Measurements from ENCODE around the gene TCERG1.
"Not testable (repeated sequence)": the region's sequence is repeated elsewhere in the genome, so short reads cannot be mapped to it uniquely, and the experiment has no call there.

Gene TCERG1

DNA sequence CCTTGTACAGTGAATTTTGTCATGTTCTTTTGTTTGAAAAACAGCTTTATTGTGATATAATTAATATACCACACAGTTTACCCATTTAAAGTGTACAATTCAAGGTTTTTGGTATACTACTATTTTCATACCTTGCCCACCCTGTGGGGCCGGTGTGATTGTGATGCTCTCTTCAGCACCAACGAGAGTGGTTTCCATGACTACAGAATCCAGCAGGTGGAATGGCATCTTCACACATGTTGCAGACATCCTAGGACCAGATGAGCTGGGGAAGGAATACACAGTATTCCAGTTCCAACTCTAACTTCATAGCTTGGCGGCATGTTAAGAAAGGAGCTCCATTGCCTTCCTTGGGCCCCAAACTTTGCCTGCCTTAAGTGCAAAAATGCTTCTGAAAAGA lies 76.6 kb downstream of the TCERG1 start:
- no peak for DNase-seq

DNA sequence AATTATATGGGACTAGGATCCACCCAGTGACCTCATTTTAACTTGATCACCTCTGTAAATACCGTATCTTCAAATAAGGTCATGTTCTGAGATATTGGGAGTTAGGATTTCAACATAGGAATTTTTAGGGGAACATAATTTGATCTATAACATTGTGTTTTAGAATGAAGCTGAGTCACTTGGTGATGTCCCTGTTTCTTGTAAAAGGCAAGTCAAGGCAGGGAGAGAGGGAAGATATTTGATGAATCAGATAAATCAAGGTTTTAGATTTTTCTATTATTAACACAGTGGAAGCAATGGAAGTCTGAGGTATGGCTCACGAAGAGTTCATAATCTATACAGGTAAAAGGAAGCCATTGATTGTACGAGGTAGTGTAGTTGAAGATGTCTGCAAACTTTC lies 80.7 kb downstream of the TCERG1 start:
- DNase-seq: no peak

DNA sequence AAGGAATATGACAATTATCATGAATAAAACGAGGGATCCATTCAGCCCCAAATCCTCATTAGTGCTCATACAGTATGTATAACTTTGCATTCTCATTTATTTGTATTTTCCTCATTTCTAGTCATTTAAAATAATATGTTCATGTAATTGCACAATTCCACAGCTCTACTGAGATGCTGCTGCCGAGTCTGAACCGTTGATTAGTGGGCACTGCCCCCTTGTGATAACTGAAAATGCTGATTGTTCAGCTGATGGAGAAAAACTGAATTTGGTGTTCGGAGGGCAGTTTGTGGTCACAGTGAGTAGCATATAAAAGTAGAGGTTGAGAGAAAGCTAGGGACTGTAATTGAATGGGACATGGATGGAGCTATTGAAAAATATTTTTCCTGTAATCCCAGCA lies 81.1 kb downstream of the TCERG1 start:
- no peak for DNase-seq

DNA sequence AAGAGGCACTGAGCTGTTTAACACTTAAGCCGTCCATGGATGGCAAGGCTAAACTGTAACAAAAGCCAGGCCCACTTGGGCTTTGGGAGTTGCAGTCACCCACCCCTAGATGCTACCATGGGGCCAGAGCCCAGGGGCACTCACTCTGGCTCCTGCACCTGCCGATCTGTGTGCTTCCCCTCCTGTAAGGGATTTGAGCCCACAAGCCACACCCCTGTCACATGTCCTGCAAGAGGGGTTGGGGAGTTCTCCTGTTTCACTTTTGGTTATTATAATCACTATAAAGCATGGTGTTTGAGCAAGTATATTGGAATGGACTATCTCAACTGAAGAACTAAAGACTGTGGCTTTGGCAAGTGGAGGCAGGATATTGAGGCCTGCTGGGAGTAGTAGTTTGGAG lies 82.9 kb downstream of the TCERG1 start:
- no peak for DNase-seq

DNA sequence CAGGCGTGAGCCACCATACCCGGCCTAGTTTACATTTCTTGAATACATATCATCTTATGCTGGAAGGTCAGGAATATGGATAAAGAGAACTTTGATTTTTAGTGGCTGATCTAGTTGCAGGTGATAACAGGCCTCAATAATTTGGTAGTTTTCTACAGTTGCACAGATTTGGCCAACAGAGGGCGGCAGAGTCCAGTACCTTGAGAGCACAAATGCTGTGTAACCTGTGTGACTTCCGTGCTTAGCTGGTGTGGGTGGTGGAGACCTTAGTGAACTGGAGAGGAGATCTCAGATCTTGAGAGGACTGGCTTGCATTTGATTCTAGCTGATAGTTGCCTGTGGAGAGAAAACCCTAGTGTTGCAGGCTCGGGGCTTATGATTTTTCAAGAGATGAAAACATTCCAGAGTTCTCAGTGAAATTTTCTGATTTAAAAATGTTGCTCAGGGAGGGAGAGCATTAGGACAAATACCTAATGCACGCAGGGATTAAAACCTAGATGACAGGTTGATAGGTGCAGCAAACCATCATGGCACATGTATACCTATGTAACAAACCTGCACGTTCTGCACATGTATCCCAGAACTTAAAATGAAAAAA lies 86.2 kb downstream of the TCERG1 start:
- peak; percentile 85 for DNase-seq

DNA sequence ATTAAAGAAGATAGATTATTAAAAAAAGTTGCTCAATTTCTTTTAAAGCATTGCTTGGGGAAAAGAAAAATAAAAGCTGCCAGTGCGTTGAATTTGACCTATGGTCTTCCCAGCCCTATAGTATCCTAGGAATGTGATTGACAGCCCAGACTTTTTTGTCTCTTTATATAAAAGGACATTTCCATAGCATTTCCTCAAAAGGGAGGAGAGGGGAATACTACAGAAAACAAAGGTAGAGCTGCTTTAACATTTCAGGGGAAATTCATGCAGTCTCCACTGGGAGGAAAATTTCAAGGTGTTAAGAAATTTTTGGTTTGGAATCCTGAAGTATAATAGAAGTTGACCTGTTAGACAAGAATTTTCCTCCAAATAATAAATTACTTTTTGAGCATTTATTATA lies 86.7 kb downstream of the TCERG1 start:
- no peak for DNase-seq

DNA sequence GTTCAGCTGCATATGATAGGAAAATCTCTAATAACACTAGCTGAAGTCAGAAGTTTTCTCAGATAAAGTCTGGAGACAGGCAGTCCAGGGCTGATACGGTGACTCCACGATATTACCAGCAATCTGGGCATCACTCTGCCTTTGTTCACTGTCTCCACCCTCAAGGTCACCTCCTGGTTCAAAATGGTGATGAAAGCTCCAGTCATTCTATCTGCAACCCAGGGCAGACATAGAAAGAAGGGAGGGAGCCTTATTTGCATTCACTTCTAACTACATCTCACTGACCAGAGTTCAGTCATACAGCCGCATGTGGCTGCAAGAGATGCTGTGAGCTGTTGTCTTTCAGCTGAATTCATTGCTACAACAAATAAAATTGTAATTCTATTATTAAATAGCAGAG lies 91.3 kb downstream of the TCERG1 start:
- DNase-seq: no peak

DNA sequence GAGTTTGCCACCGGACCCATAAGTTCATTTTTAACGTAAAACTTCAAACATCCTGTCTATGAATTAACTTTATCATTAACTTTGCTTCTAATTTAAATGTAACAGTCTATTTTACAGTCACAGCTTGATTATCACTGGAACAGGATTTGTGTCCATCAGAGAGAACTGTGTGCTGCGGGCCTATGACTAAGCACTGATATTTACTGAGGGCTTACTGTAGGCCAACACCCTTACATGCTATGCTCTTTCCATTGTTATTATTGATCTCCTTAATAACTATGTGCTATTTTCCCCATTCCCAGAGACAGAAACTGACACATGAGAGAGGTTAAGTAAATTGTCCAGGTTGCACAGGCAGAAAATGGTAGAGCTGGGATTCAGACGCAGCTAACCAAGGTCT lies 92.8 kb downstream of the TCERG1 start:
- no peak for DNase-seq

DNA sequence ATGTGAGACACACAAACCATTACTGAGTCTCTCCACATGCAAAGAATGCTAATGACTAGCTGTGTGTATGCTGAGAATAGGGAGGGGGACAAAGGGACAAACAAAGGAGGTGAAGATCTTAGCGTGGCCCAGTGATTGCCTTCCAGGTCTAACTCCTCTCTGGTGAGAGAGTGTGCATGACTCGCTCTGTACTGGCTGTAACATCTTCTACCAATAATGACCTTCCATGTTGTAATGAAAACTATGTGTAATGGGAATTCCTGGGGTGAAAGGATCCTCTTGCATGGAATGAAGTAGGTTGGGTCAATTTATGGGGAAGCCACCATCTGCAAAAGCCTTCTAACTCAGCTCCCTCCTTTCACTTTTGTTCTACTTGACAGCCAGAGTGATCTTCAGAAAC lies 93.3 kb downstream of the TCERG1 start:
- no peak for DNase-seq

DNA sequence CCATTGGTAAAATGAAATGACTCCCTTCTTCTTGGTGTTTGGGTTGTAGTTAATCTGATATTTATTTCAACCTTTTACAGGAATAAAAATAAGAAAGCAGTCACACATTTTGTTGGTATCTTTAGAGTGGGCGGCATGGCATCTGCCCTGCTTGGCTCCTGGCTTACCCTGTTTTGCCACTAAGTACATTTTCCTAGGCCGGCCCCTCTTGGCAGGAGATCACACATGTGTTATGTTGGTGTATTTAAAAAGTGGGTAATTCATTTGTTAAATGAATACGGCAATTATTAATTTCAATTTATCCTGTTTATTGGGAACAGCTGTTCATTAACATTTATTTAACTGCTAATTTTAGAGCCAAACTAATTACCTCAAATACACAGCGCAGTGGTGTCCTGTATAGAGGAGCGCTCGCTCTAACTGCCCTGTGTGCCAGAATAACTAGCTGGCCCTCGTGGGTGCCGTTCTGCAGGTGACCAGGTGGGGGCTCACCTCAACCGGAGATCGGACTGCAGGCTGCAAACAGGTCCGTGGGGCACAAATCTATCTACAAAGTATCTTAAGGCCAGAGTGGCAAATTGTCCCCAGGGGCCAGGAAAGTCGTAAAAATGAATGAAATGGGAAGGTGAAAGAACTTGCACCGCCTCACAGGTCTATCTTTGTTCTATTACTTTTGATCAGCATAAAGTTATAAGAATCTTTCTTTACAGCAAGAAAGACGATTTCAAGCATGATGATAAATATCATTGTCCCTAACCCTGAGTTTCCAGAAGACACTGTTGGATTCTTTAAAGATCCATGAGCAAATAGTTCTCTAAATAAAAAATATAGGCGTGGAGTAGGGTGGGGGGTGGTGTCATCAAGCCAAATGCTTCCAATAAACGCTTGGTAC lies 95.1 kb downstream of the TCERG1 start:
- DNase-seq: peak; percentile 80

DNA sequence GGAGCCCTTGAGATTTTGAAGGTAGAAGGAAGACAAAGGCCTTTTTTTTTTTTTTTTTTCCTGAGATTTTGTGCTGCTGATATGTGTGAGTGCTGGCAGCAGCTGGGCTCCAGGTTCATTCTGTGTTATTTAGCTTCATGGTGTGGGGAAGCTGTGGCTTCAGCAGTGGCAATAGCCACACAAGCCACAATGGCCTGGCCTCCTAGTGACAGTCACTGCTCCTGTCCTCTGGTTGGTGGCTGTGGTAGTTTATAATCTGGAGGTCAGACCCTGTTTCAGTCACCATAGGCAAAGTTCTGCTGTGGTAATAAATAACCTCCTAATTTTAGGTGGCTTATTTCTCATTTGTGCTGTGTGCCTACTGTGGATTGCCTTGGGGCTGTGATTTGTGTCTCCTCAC lies 97.1 kb downstream of the TCERG1 start:
- no peak for DNase-seq

DNA sequence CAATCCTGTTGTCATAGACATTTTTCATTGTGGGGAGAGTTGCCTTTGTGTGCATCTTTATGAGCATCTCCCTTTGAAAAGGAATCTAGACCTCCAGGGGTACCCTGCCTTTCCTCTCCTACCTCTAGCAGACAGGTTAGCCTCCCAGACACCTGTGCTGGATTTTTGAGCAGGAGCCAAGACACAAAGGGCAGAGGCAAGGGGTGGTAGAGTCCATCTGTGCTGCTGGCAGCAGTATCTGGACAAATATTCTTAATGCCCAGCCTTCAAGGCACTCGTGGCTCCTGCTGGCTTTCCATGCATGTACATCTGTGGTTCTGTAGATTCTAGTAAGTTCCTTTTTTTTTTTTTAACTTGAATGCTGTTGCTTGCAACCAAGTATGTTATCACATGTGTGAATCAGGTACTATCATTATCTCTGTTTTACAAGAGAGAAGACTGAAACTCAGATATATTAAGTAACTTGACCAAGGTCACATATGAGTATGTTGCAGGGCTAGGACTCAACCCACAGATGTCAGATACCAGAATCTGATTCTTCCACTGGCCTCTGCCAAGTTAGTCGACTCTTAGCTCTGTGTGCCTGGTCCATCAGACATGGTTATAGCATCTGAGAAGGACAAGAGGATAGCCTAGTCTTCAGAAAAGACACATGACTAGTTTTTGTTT lies 101.8 kb downstream of the TCERG1 start:
- no peak for DNase-seq

DNA sequence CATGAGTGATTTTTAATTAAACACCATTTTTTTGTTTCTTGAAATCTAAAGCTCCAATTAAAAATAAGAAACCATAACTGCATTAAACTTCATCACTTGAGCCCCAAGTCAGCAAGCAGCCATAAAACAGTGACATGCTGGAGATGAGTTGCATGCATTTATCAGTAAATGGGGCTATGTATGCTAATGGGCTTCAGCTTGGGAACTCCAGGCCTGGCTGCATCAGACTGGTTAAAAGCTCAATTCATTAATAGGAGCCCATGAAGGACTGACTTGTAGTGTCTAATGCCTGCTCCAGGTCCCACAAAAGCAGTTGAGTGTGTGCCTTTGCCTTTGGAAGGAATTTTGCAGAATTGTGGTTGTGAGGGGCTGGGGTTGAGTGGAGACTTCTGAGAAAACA lies 102.5 kb downstream of the TCERG1 start:
- no peak for DNase-seq

DNA sequence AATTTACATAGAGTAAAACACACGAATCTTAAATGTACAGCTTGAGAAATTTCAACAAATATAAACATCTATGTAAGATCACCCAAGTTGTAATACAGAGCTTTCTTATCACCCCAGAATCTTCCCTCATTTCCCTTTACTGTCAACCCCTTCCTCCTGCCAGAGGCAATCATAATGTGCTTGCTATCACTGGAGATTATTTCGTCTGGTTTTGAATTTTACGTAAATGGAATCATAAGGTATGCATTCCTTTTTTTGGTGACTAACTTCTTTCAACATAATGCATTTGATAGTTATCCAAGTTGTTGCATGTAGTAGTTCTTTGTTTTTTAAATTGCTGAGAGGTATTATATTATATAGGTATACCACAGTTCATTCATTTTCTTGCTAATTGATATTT lies 106.3 kb downstream of the TCERG1 start:
- DNase-seq: no peak

DNA sequence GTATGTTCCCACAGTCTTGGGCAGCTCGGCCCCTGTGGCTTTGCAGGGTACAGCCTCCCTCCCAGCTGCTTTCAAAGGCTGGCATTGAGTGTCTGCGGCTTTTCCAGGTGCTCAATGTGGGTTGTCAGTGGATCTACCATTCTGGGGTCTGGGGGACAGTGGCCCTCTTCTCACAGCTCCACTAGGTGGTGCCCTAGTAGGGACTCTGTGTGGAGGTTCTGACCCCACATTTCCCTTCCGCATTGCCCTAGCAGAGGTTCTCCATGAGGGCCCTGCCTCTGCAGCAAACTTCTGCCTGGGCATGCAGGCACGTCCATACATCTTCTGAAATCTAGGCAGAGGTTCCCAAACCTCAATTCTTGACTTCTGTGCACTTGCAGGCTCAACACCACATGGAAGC lies 109.8 kb downstream of the TCERG1 start:
- not testable (repeated sequence) for DNase-seq

DNA sequence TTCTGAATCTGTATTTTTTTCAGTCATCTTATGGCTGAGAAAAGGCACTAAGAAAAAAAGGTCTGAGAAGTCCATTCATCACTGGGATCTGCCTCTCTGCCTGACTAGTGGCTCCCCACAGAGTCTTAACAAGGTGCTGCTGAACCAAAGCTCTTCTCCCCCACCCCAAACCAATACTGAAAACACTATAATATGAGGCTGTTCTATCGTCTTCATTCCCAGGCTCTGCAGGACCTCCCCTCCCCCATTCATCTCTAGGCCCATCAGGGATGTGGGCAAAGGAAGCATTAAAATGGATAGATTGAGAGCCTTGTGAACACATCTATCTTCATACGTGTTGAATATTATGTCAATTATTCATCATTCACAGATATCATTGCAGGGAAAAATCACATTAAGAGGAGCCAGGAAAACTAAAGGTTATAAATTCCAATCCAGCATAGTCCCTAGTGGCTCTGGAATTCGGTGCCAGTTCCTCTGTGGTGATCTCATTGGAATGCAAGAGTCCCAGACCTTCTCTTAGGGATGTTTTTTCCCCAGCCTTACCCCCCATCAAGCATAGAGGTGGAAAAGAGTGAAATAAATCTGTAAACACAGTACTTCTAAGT lies 113.2 kb downstream of the TCERG1 start:
- DNase-seq: no peak
